HepG2 (cell line): ENCODE measurements around the gene N4BP2L1. TPM values are rescaled to one million over a fixed set of nuclear protein-coding genes. Genes with fewer than 3 reads are reported as not detected.
A peak's percentile ranks its signal among the peaks of the same experiment; 100 is the strongest.

Experiments
- ATAC-seq: fragments of 200-7000 bp; cut with Tn5 transposase; 3 replicates; pipeline ENCODE4 v1.9.1; 2020; ENCODE audit warnings: mild to moderate bottlenecking, moderate library complexity
- BruUV-seq: library from RNA; stranded (reverse); fragments of 400-500 nt; replicated peaks from 2 replicates; lab custom pipeline; 2021; lab: Mats Ljungman, UMichigan
- CTCF ChIA-PET: fragments of 300-600 bp; formaldehyde crosslinking; extraction: SDS; loops from one replicate; lab custom pipeline; 2021; ENCODE audit warnings: low total read pairs, inconsistent platforms, low intra/inter-chr PET ratio; lab: Yijun Ruan, JAX
- POLR2A ChIA-PET: fragments of 350-600 bp; sonication (Branson Sonifier 250); formaldehyde crosslinking; loops from one replicate; lab custom pipeline; 2020; ENCODE audit warnings: antibody characterized with exemption, inconsistent platforms; lab: Yijun Ruan, JAX
- DNase-seq: peaks from one replicate; pipeline ENCODE4 v3.0.0-alpha.2; 2015; ENCODE audit warnings: low spot score
- FAIRE-seq: peaks from 3 replicates; lab custom pipeline; 2011; peaks lifted over from hg19 to GRCh38; lab: Jason Lieb, UNC
- H2AFZ ChIP-seq: one replicate; pipeline ENCODE4 v1.6.1; 2011; ENCODE audit warnings: low read length, inconsistent platforms
- H3K27ac ChIP-seq: fragments of 300-600 bp; 3 replicates; pipeline ENCODE4 v1.8.0; 2011; ENCODE audit warnings: mixed run types, mild to moderate bottlenecking, mixed read lengths, low read length, inconsistent platforms; ENCODE audit not compliant: insufficient read depth; ENCODE audit errors: extremely low read length
- H3K27me3 ChIP-seq, 2 experiments: fragments of 200-600 bp in 1 of 2; 2 replicates in 1 of 2; 3 replicates in 1 of 2; pipeline versions ENCODE4 v1.6.0 to v1.8.0; 2011; ENCODE audit warnings: low read length in 2 of 2, mild to moderate bottlenecking in 2 of 2, moderate library complexity in 2 of 2, inconsistent platforms in 1 of 2; ENCODE audit not compliant: insufficient read depth in 2 of 2, control insufficient read depth in 1 of 2
- H3K36me3 ChIP-seq, 2 experiments: fragments of 200-600 bp in 1 of 2; replicated peaks in 1 of 2; 2 replicates in 1 of 2; 3 replicates in 1 of 2; pipeline versions ENCODE4 v1.5.1 to v1.8.0; 2011; ENCODE audit warnings: low read length in 2 of 2, inconsistent platforms in 1 of 2; ENCODE audit not compliant: insufficient read depth in 2 of 2, control insufficient read depth in 1 of 2
- H3K4me1 ChIP-seq: 2 replicates; pipeline ENCODE4 v1.5.1; 2012; ENCODE audit warnings: low read length, inconsistent platforms; ENCODE audit not compliant: insufficient read depth
- H3K4me2 ChIP-seq: 2 replicates; pipeline ENCODE4 v1.6.0; 2011; ENCODE audit warnings: low read depth, low read length, inconsistent platforms
- H3K4me3 ChIP-seq, 3 experiments: fragments of 200-600 bp in 1 of 3; sonication (generic), shearing (Covaris generic) in 1 of 3; replicated peaks in 1 of 3; 2 replicates each; pipeline ENCODE4 v1.5.1; 2011 to 2016; ENCODE audit warnings: low read length in 3 of 3, inconsistent platforms in 2 of 3, low read depth in 2 of 3, mild to moderate bottlenecking in 2 of 3, control low read depth in 1 of 3, mixed read lengths in 1 of 3; ENCODE audit not compliant: insufficient read depth in 1 of 3
- H3K79me2 ChIP-seq: one replicate; pipeline ENCODE4 v1.6.1; 2011; ENCODE audit warnings: low read length, inconsistent platforms; ENCODE audit not compliant: insufficient read depth
- H3K9ac ChIP-seq: 2 replicates; pipeline ENCODE4 v1.6.0; 2011; ENCODE audit warnings: mild to moderate bottlenecking, low read depth, low read length, inconsistent platforms; ENCODE audit not compliant: insufficient read depth
- H3K9me3 ChIP-seq: 2 replicates; pipeline ENCODE4 v1.5.1; 2012; ENCODE audit warnings: mild to moderate bottlenecking, low read length
- H4K20me1 ChIP-seq: 2 replicates; pipeline ENCODE4 v1.6.0; 2011; ENCODE audit warnings: inconsistent platforms, mild to moderate bottlenecking, low read length, moderate library complexity; ENCODE audit not compliant: insufficient read depth
- CSRNP1 ChIP-seq: sonication (generic); formaldehyde crosslinking; IDR thresholded peaks from 2 replicates; pipeline ENCODE4 v1.8.1; 2023; ENCODE audit warnings: mild to moderate bottlenecking, missing genetic modification reagents
- ELF4 ChIP-seq: sonication (generic); formaldehyde crosslinking; IDR thresholded peaks from 2 replicates; pipeline ENCODE4 v1.5.0; 2020; ENCODE audit warnings: missing genetic modification reagents, mild to moderate bottlenecking, moderate library complexity, borderline replicate concordance
- MYPOP ChIP-seq: sonication (generic); formaldehyde crosslinking; IDR thresholded peaks from 2 replicates; pipeline ENCODE4 v1.8.1; 2023; ENCODE audit warnings: mild to moderate bottlenecking, moderate library complexity, missing genetic modification reagents
- ZFP91 ChIP-seq: sonication (generic); formaldehyde crosslinking; IDR thresholded peaks from 2 replicates; pipeline ENCODE4 v1.9.0; 2022; ENCODE audit warnings: missing genetic modification reagents, mild to moderate bottlenecking, borderline replicate concordance
- WGBS: methylation state at CpG from one replicate; pipeline ENCODE4 v1.1.6; 2017; ENCODE audit warnings: low lambda C conversion rate; 5-methylcytosine and 5-hydroxymethylcytosine counted together
- in situ Hi-C: cut with HindIII; loops from 2 replicates; pipeline ENCODE4 v1.10.0; 2017; ENCODE audit warnings: low pct_unique_long_range_greater_than_20kb; ENCODE audit not compliant: extremely low pct_ligation_motif_present
- intact Hi-C: fragments of 100-400 bp; cut with micrococcal nuclease; formaldehyde crosslinking; loops from one replicate; pipeline ENCODE4 v1.10.0; 2022; ENCODE audit not compliant: unreplicated experiment
- polyA plus RNA-seq, 8 experiments: library from polyadenylated mRNA; depleted of rRNA in 3 of 8; stranded (reverse) in 7 of 8; unstranded in 1 of 8; fragments of >200 nt; fragmentation: Illumina TruSeq in 4 of 8; extraction: Trizol in 4 of 8; gene quantifications; 2 replicates each; pipeline versions ENCODE4 v1.2.1 to v1.2.3, GENCODE V29; 2011 to 2016; ENCODE audit warnings: low read depth in 4 of 8, missing spikeins in 1 of 8, mixed read lengths in 1 of 8; ENCODE audit not compliant: insufficient read depth in 1 of 8
- total RNA-seq, 5 experiments: library from RNA; depleted of rRNA; stranded (reverse); fragments of >200 nt; fragmentation: Illumina TruSeq; extraction: Trizol; gene quantifications; 2 replicates each; pipeline ENCODE4 v1.2.3, GENCODE V29; 2016; ENCODE audit warnings: low read depth in 1 of 5
- TF ChIP-seq, protein P1 (sequence below): sonication (generic); formaldehyde crosslinking; IDR thresholded peaks from 2 replicates; pipeline ENCODE4 v1.5.0; 2020; ENCODE audit warnings: missing genetic modification reagents

The N4BP2L1 gene
- total and polyA plus RNA-seq, 2 of the 13 experiments (the other 11 are each of a cell fraction or from before 2014, with no cell fraction given): 13.2 to 34.5 TPM

GRCh38 chr13:32430018-32430747, 2.3 kb upstream of the N4BP2L1 start:
- BruUV-seq: no TSS peak
- intact Hi-C loops (no loop called here), in situ Hi-C loops (loop anchor here (25.0 kb wide), 1 partner anchor 393 kb away; the partner anchor contains the start of gene FRY)
- Histone ChIP-seq H4K20me1 (peaks cover 15% of the 10 kb centered on the region; the same call in 1 of the 2 replicates), H3K27ac (no peak overlapping the region), H3K4me1 (peaks cover 45% of the 10 kb centered on the region), H3K9me3 (no peaks in the 10 kb centered on the region), H3K9ac (peak overlapping the region; percentile 16; the same call in 1 of the 2 replicates), H3K4me2 (no peak overlapping the region), H3K4me3 (no peak overlapping the region), H3K27me3 (no peaks in the 10 kb centered on the region; a peak in 1 of 5 replicates), H2AFZ (no peak overlapping the region), H3K36me3 (no peaks in the 10 kb centered on the region; a peak in 1 of 5 replicates), H3K79me2 (peaks cover 19% of the 10 kb centered on the region)
- POLR2A ChIA-PET: interaction anchor here (2.5 kb wide), 1 partner anchor 175 kb away, joined by 19 read pairs; no protein-coding TSS in a partner anchor
- WGBS: 93% methylated on average over 6 of the region's 6 CpGs
- no peak for TF ChIP-seq CSRNP1 (CRISPR knock-in tag)
- no peak for TF ChIP-seq ELF4 (CRISPR knock-in tag)
- no peak for TF ChIP-seq MYPOP (CRISPR knock-in tag)
- TF ChIP-seq, protein P1, sequence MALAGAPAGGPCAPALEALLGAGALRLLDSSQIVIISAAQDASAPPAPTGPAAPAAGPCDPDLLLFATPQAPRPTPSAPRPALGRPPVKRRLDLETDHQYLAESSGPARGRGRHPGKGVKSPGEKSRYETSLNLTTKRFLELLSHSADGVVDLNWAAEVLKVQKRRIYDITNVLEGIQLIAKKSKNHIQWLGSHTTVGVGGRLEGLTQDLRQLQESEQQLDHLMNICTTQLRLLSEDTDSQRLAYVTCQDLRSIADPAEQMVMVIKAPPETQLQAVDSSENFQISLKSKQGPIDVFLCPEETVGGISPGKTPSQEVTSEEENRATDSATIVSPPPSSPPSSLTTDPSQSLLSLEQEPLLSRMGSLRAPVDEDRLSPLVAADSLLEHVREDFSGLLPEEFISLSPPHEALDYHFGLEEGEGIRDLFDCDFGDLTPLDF (CRISPR knock-in tag): no peak
- no peak for TF ChIP-seq ZFP91 (CRISPR knock-in tag)
- CTCF ChIA-PET: no interaction called here
- FAIRE-seq (no peak), ATAC-seq (no peak), DNase-seq (no peak)
